Astrocyte of the cerebellum (primary cell): Measurements from ENCODE around the gene PARD6A.
"Not testable (repeated sequence)": the region's sequence is repeated elsewhere in the genome, so short reads cannot be mapped to it uniquely, and the experiment has no call there.

Source experiments
- DNase-seq: peaks from one replicate; pipeline ENCODE4 v3.0.0-alpha.2; 2011; ENCODE audit warnings: low read depth
- H3K4me3 ChIP-seq: 2 replicates; pipeline ENCODE4 v1.5.1; 2011; ENCODE audit warnings: mild to moderate bottlenecking, low read depth, low read length, moderate library complexity
- CTCF ChIP-seq: IDR thresholded peaks from 2 replicates; pipeline ENCODE4 v1.5.1; 2012; ENCODE audit warnings: low read length, low read depth, moderate library complexity, mild to moderate bottlenecking; ENCODE audit errors: missing control alignments
- in situ Hi-C: cut with HindIII; loops from 2 replicates; pipeline ENCODE4 v1.10.0; 2017; ENCODE audit warnings: low sequenced_read_pairs

PARD6A gene

GRCh38 chr16:67685388-67686112 is 24.8 kb downstream of the PARD6A start:
- no peak for TF ChIP-seq CTCF
- in situ Hi-C loops: no loop called here
- no peak for DNase-seq
- H3K4me3 ChIP-seq: no peak overlapping the region

- H3K4me3 ChIP-seq, in situ Hi-C loops, DNase-seq: not testable (repeated sequence)
These were observed 32.9 kb downstream of the PARD6A start for GRCh38 chr16:67693517-67694285.

GRCh38 chr16:67694611-67695010 is 33.9 kb downstream of the PARD6A start:
- DNase-seq: no peak
- H3K4me3 ChIP-seq: no peak overlapping the region
- TF ChIP-seq CTCF: no peak
- in situ Hi-C loops: no loop called here

- DNase-seq: no peak
- no peak for TF ChIP-seq CTCF
- in situ Hi-C loops: no loop called here
- no peak overlapping the region for H3K4me3 ChIP-seq
These were observed 36.8 kb downstream of the PARD6A start for GRCh38 chr16:67697422-67698185.

GRCh38 chr16:67699265-67699664 is 38.5 kb downstream of the PARD6A start:
- H3K4me3 ChIP-seq: no peak overlapping the region
- TF ChIP-seq CTCF: no peak
- no peak for DNase-seq
- in situ Hi-C loops: no loop called here

GRCh38 chr16:67701420-67701819 is 40.7 kb downstream of the PARD6A start:
- in situ Hi-C loops: no loop called here

More at GRCh38 chr16:67701420-67701819, 40.7 kb downstream of the PARD6A start:
- no peak overlapping the region for H3K4me3 ChIP-seq
- no peak for DNase-seq
- no peak for TF ChIP-seq CTCF
